ENCODE measurements around the gene AMH.
A peak's percentile ranks its signal among the peaks of the same experiment; 100 is the strongest.

GRCh38 chr19:2261438-2262172, 12.5 kb downstream of the AMH start:
- peak; percentile 28 to 63 (median 49) for TF ChIP-seq CTCF (IDR thresholded peaks at IDR 0.05)
- no peak for TF ChIP-seq POLR2A (IDR thresholded peaks at IDR 0.05)
